Trophoblast cell (in vitro differentiated cells and primary cell): ENCODE results near the gene UROS.

Source experiments
- DNase-seq, 2 donors: peaks; one replicate each; pipeline ENCODE4 v3.0.0-alpha.2; 2016
- H2AFZ ChIP-seq: 2 replicates; pipeline ENCODE4 v1.6.1; 2013; ENCODE audit warnings: low read length, moderate library complexity, mild to moderate bottlenecking; ENCODE audit not compliant: insufficient read depth, poor library complexity
- H2AK5ac ChIP-seq: 2 replicates; pipeline ENCODE4 v1.6.1; 2013; ENCODE audit warnings: mild to moderate bottlenecking, low read length
- H2BK120ac ChIP-seq: 2 replicates; pipeline ENCODE4 v1.6.1; 2013; ENCODE audit warnings: low read length, mild to moderate bottlenecking, moderate library complexity; ENCODE audit not compliant: insufficient read depth, poor library complexity
- H2BK12ac ChIP-seq: 2 replicates; pipeline ENCODE4 v1.6.1; 2013; ENCODE audit warnings: mild to moderate bottlenecking, low read length, moderate library complexity
- H2BK5ac ChIP-seq: 2 replicates; pipeline ENCODE4 v1.6.1; 2013; ENCODE audit warnings: low read length, low read depth, moderate library complexity, mild to moderate bottlenecking; ENCODE audit not compliant: poor library complexity
- H3K14ac ChIP-seq: 2 replicates; pipeline ENCODE4 v1.6.1; 2013; ENCODE audit warnings: mild to moderate bottlenecking, low read length
- H3K18ac ChIP-seq: 2 replicates; pipeline ENCODE4 v1.6.1; 2013; ENCODE audit warnings: mild to moderate bottlenecking, low read length
- H3K23ac ChIP-seq: 2 replicates; pipeline ENCODE4 v1.6.1; 2013; ENCODE audit warnings: low read length
- H3K27ac ChIP-seq: 2 replicates; pipeline ENCODE4 v1.5.1; 2013; ENCODE audit warnings: low read depth, mild to moderate bottlenecking, inconsistent platforms, low read length, moderate library complexity
- H3K27me3 ChIP-seq: 2 replicates; pipeline ENCODE4 v1.6.1; 2013; ENCODE audit warnings: inconsistent platforms, mild to moderate bottlenecking, low read length, moderate library complexity; ENCODE audit not compliant: insufficient read depth
- H3K36me3 ChIP-seq, 2 experiments: 1 replicate in 1 of 2; 2 replicates in 1 of 2; pipeline ENCODE4 v1.6.1; 2013; ENCODE audit warnings: low read length in 2 of 2, mild to moderate bottlenecking in 2 of 2, moderate library complexity in 1 of 2; ENCODE audit not compliant: insufficient read depth in 2 of 2, control insufficient read depth in 1 of 2
- H3K4ac ChIP-seq: 2 replicates; pipeline ENCODE4 v1.6.1; 2013; ENCODE audit warnings: low read depth, mild to moderate bottlenecking, low read length, moderate library complexity
- H3K4me1 ChIP-seq, 2 experiments: 1 replicate in 1 of 2; 2 replicates in 1 of 2; pipeline ENCODE4 v1.6.1; 2013; ENCODE audit warnings: low read length in 2 of 2, mild to moderate bottlenecking in 2 of 2, moderate library complexity in 1 of 2; ENCODE audit not compliant: insufficient read depth in 2 of 2, control insufficient read depth in 1 of 2
- H3K4me2 ChIP-seq: 2 replicates; pipeline ENCODE4 v1.6.1; 2013; ENCODE audit warnings: inconsistent platforms, mild to moderate bottlenecking, low read length, moderate library complexity
- H3K4me3 ChIP-seq: 2 replicates; pipeline ENCODE4 v1.5.1; 2013; ENCODE audit warnings: mild to moderate bottlenecking, low read depth, low read length, inconsistent platforms
- H3K79me1 ChIP-seq: one replicate; pipeline ENCODE4 v1.6.1; 2013; ENCODE audit warnings: low read length
- H3K79me2 ChIP-seq: 2 replicates; pipeline ENCODE4 v1.6.1; 2013; ENCODE audit warnings: low read length, mild to moderate bottlenecking; ENCODE audit not compliant: control insufficient read depth, insufficient read depth, poor library complexity
- H3K9ac ChIP-seq: 2 replicates; pipeline ENCODE4 v1.6.1; 2013; ENCODE audit warnings: mild to moderate bottlenecking, low read length
- H3K9me3 ChIP-seq: 2 replicates; pipeline ENCODE4 v1.6.1; 2013; ENCODE audit warnings: low read depth, mild to moderate bottlenecking, control low read depth, inconsistent platforms, low read length; ENCODE audit not compliant: insufficient read depth
- H4K12ac ChIP-seq: 2 replicates; pipeline ENCODE4 v1.6.1; 2013; ENCODE audit warnings: low read depth, mild to moderate bottlenecking, low read length, moderate library complexity
- H4K8ac ChIP-seq: 2 replicates; pipeline ENCODE4 v1.6.1; 2013; ENCODE audit warnings: low read depth, mild to moderate bottlenecking, low read length, moderate library complexity
- H4K91ac ChIP-seq: one replicate; pipeline ENCODE4 v1.6.1; 2013; ENCODE audit warnings: low read depth, mild to moderate bottlenecking, low read length, moderate library complexity
- WGBS: extraction: QIAGEN DNeasy Blood & Tissue Kit; methylation state at CpG from one replicate; pipeline ENCODE4 v1.1.7; 2013; ENCODE audit warnings: missing lambda C conversion rate; ENCODE audit not compliant: insufficient read length, insufficient coverage; ENCODE audit errors: extremely low coverage; 5-methylcytosine and 5-hydroxymethylcytosine counted together

Gene UROS

GRCh38 chr10:125782616-125783015 is 40.4 kb downstream of the UROS start:
- H2AK5ac ChIP-seq = no peak overlapping the region
- H3K79me1 ChIP-seq = no peaks in the 10 kb centered on the region
- H3K23ac ChIP-seq = no peak overlapping the region
- no peak overlapping the region for H2AFZ ChIP-seq
- no peak overlapping the region for H3K14ac ChIP-seq
- no peak overlapping the region for H3K4me2 ChIP-seq
- H4K12ac ChIP-seq = no peak overlapping the region
- H4K8ac ChIP-seq = no peak overlapping the region
- DNase-seq = no peak
- no peak overlapping the region for H3K18ac ChIP-seq
- H2BK5ac ChIP-seq = no peak overlapping the region
- peaks cover 10% of the 10 kb centered on the region for H3K9me3 ChIP-seq
- no peak overlapping the region for H4K91ac ChIP-seq
- H3K27ac ChIP-seq = no peak overlapping the region
- H3K79me2 ChIP-seq = no peaks in the 10 kb centered on the region
- H3K36me3 ChIP-seq = no peaks in the 10 kb centered on the region
- H2BK12ac ChIP-seq = no peak overlapping the region
- no peak overlapping the region for H3K4me3 ChIP-seq
- H3K27me3 ChIP-seq = no peaks in the 10 kb centered on the region
- no peak overlapping the region for H2BK120ac ChIP-seq
- H3K9ac ChIP-seq = no peak overlapping the region
- H3K4me1 ChIP-seq = peaks cover 0 to 3% of the 10 kb centered on the region in 2 experiments
- no peak overlapping the region for H3K4ac ChIP-seq
- WGBS = no CpG with 5 or more reads among the region's 11 CpGs

GRCh38 chr10:125782054-125782453 is 41.0 kb downstream of the UROS start:
- Histone ChIP-seq H3K4me3 (no peak overlapping the region), H3K27ac (no peak overlapping the region), H3K79me1 (no peaks in the 10 kb centered on the region), H3K36me3 (no peaks in the 10 kb centered on the region), H3K27me3 (no peaks in the 10 kb centered on the region), H3K23ac (no peak overlapping the region), H3K4me2 (no peak overlapping the region), H2BK12ac (no peak overlapping the region), H4K8ac (no peak overlapping the region), H2BK120ac (no peak overlapping the region), H3K14ac (no peak overlapping the region), H2BK5ac (no peak overlapping the region), H3K9ac (no peak overlapping the region), H3K18ac (no peak overlapping the region), H2AFZ (no peak overlapping the region), H2AK5ac (no peak overlapping the region), H3K4me1 (peaks cover 0 to 3% of the 10 kb centered on the region in 2 experiments), H4K91ac (no peak overlapping the region), H3K79me2 (no peaks in the 10 kb centered on the region), H3K9me3 (peaks cover 10% of the 10 kb centered on the region), H4K12ac (no peak overlapping the region), H3K4ac (no peak overlapping the region)
- no CpG with 5 or more reads among the region's 11 CpGs for WGBS
- no peak for DNase-seq

- no CpG with 5 or more reads among the region's 8 CpGs for WGBS
- Histone ChIP-seq H4K8ac (no peak overlapping the region), H4K91ac (no peak overlapping the region), H3K4me1 (peaks cover 0 to 3% of the 10 kb centered on the region in 2 experiments), H3K9me3 (peaks cover 10% of the 10 kb centered on the region), H3K36me3 (no peaks in the 10 kb centered on the region), H3K9ac (no peak overlapping the region), H3K4me3 (no peak overlapping the region), H2AK5ac (no peak overlapping the region), H4K12ac (no peak overlapping the region), H3K23ac (no peak overlapping the region), H3K4me2 (no peak overlapping the region), H2BK12ac (no peak overlapping the region), H3K18ac (no peak overlapping the region), H3K79me1 (no peaks in the 10 kb centered on the region), H3K4ac (no peak overlapping the region), H3K14ac (no peak overlapping the region), H2AFZ (no peak overlapping the region), H3K27me3 (no peaks in the 10 kb centered on the region), H2BK120ac (no peak overlapping the region), H2BK5ac (no peak overlapping the region), H3K27ac (no peak overlapping the region), H3K79me2 (no peaks in the 10 kb centered on the region)
- no peak for DNase-seq
These were observed 41.7 kb downstream of the UROS start for GRCh38 chr10:125781374-125781773.

- no peak overlapping the region for H4K8ac ChIP-seq
- H3K23ac ChIP-seq = no peak overlapping the region
- peaks cover 0 to 3% of the 10 kb centered on the region in 2 experiments for H3K4me1 ChIP-seq
- no peak overlapping the region for H2BK5ac ChIP-seq
- H3K4me3 ChIP-seq = no peak overlapping the region
- no peak overlapping the region for H4K91ac ChIP-seq
- H3K4ac ChIP-seq = no peak overlapping the region
- no peak overlapping the region for H2BK120ac ChIP-seq
- H3K4me2 ChIP-seq = no peak overlapping the region
- H2BK12ac ChIP-seq = no peak overlapping the region
- WGBS = no CpG with 5 or more reads among the region's 10 CpGs
- H3K9ac ChIP-seq = no peak overlapping the region
- H3K79me2 ChIP-seq = no peaks in the 10 kb centered on the region
- H3K27me3 ChIP-seq = no peaks in the 10 kb centered on the region
- H4K12ac ChIP-seq = no peak overlapping the region
- H2AFZ ChIP-seq = no peak overlapping the region
- no peak overlapping the region for H2AK5ac ChIP-seq
- H3K27ac ChIP-seq = no peak overlapping the region
- no peak overlapping the region for H3K18ac ChIP-seq
- H3K14ac ChIP-seq = no peak overlapping the region
- H3K36me3 ChIP-seq = no peaks in the 10 kb centered on the region
- H3K9me3 ChIP-seq = peaks cover 12% of the 10 kb centered on the region
- no peak for DNase-seq
- H3K79me1 ChIP-seq = no peaks in the 10 kb centered on the region
These were observed 43.4 kb downstream of the UROS start for GRCh38 chr10:125779403-125780327.
